HPDE6-E6E7 (cell line): ENCODE measurements around the gene ABCC3.
A peak's percentile ranks its signal among the peaks of the same experiment; 100 is the strongest.

ENCODE experiments used
- DNase-seq: peaks from one replicate; pipeline ENCODE4 v3.0.0; 2011; ENCODE audit warnings: missing footprints; ENCODE audit errors: extremely low spot score

The ABCC3 gene

DNA sequence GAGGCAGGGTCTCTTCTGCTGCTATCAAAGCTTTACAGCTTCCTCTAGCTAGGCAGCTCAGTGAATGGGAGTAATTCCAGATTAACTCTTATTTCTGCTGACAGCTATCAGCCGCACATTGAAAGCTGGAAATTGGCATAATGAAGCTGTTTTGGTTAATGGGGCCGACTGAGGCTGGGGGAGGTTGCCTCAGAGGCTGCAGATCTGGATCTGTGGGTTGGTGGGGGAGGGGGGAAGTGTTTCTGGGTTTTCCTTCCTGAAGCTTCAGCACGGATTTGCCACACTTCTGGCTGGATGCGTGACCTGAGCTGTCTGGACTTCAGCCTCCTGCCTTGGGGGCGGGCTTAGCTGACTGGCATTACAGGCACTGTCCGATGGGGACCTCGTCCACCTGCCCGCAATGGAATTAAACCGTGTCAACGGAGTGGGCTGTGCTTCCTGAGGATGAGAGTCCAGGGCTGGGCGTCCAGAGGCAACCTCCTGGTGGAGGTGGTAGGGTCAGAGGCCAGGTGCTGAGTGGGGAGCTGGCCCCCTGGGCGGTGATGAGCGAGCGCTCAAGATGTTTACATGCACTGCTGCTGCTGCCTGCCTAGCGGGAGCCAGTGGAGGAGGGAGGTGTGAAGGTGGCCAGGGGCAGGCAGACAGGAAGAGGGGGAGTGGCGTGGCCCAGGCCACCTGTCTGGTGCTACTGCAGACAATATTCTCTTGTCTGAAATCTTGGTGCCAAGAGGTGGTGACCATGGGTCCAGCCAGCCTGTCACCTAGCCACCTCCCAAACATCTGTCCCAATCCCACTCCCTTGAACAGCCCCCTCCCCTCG, 6.7 kb upstream of the ABCC3 start:
- DNase-seq: no peak

DNA sequence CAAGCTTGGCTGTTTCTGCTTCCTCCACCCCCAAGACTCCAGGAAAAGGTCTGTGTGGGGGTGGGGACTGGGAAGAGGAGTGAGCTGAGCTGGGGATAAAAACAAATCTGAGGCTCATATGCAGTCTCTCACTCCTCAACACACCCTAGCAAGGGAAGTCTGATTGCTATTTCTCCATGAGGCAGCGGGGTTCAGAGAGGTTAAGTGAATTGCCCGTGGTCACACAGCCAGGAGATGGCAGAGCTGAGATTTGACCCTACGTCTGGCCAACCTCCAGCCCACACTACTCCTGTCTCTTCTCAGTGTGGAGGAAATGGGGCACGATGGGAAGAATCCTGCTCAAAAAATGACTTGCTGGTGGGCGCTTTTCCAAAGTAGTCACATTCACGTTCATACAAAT, 4.8 kb upstream of the ABCC3 start:
- no peak for DNase-seq

DNA sequence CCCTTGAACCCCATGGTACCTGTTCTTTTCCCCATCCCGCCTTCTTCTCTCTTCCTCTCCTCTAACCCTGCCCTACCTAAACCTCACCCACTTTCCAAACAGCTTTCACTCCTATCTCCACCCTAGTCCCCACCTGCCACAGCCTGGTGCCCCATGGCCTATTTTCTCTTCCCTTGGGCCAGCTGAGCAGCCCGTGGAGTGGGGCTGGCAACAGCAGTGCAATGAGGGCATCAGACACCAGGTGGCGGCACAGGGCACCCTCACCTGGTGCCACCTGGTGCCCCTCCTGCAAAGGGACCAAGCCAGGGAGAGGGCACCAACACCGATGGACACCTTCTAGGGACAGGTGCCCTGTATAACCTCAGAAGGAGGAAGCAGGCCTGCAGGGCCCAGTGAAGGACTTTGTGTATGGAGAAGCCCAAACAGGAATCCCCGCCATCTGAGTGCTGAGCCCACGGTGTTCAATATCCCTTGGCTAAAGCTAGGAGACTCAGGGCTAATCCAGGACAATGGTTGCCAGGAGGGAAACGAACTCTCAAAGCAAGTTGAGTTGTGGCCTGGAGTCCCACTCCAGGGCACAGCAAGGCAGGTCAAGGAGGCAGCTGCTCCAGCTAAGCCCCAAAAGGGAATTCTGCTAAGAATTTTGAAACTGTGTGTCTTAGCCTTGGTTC, 4.0 kb upstream of the ABCC3 start:
- peak; percentile 91 for DNase-seq

DNA sequence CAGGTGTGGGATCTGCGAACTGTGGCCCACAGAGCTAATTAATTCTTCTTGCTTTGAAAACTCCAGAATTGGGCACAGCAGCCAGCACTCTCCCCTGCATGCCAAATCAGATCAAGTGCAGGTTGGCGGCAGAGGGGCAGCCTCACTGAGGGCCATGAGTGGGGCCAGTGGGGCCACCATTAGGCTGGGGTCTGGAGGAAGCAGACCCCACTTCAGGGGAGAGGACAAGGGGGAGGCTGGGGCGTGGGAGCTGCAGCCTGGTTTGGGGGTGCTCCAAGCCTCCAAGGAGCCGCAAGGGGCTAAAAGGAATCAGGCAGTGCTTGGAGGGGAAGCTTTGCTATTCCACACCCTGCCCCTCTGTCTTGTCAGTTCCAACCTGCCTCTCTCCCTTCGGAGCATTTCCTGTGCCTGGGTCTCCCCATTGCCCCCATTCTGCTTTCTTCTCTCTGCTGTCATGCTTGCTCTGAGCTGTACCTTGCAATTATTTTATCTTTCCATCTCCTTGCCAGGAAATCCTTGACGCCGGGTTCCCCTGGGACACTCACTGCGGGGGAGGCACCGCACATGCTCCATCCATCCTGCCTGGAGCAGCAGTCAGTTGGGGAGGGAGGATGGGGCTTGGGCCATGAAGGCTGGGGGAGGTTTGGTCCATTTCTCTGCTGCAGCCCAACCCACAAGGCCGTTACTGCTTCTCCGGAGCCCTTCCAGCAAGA, 3.3 kb upstream of the ABCC3 start:
- no peak for DNase-seq

DNA sequence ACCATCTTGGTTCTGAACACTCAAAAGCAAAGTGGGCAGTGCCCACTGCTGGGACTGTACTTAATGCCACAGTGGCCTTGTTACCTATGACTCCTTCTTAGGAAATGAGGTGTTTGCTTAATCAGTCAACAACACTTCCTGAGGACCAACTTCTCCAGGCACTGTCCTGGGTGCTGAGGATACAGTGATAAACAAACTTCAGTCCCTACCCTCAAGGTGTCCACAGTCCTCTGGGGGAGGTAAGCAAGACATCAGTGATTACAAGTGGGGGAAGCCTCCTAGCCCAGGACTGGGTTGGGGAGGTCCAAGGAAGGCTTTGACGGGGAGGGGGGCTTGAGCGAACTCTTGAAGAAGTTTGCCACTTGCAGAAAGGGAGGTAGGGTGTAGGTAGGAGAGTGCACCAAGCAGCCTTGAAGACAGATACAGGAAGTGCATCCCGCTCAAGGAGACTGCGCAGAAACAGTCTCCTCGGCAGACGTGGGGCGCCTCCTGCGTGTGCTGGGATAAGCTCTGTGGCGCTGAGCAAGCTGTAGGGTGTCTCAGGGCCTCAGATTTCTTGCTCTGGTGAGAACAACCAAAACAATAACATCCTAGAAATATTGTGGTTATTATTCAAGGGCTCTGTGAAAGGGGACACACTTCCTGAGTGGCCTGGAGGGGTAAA, 2.6 kb upstream of the ABCC3 start:
- DNase-seq: no peak

DNA sequence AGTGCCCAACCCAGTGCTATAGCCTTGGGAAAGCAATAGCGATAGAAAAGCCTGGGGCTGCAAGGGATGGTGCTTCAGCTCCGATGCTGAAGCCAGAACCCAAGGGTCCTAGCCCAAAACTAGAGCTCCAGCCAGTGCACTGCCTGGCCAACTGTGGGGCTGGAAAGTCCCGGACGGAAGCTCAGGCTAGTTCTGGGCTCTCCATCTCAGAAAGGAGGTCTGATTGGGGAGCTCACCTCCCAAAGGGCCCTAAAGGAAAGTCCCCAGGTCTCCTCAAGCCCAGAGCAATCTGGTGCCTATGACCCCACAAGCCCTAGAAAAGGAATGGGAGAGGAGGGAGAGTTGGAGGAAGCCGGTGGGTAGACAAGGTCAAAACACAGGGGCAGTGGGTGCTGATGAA, 2.0 kb upstream of the ABCC3 start:
- no peak for DNase-seq

DNA sequence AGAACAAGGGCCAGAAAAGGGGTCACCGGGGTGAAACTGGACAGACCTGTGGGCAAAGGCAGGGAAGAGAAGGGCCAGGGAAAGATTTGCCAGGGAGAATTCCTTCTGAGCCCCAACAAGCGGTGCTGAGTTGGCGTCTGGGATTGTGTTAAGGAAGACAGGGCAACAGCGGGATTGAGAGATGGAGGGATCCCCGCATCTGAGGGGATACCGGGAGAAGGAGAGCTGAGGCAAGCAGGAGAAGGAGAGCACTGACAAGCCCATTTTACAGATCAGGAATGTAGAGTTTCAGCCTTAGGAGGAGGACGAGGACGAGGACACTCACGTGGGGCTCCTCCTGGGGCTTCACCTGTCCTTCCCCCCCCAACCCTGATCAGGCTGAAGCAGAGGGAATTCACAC, 998 bp upstream of the ABCC3 start:
- DNase-seq: no peak

DNA sequence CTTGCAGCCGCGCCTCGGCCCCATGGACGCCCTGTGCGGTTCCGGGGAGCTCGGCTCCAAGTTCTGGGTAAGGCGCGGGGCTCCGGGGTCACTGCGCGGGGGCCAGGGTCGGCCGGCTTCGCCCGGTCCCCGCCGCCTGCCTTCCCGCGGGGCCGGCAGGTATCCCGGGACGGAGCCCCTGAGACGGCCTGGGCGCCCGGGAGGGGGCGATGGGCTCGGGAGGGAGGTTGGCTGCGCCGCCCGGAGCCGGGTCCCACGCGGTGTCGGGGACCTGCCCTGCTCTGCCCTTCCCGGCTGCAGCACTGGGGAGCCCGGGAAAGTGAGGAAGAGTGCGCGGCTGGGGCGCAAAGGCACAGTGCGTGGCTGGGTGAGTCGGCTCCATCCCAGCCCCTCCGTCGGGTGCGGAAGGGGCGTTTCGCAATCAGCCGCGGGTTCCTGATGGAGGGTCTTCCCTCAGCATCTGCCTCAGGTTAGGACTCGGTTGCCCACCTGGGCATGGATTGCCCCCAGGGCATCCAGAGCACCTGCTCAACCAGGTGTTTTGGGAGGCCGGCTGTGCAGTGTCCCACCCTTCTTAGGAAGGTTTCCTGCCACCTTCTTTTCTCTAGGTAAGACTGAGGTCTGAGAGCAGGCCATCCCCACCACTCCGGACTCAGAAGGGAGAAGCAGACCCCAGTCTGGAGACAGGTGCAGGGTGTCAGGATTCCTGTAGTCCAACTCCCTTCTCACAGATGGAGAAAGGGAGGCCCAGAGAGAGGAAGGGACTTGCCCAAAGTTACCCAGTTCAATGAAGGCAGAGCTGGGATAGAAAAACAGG, 442 bp downstream of the ABCC3 start:
- no peak for DNase-seq

DNA sequence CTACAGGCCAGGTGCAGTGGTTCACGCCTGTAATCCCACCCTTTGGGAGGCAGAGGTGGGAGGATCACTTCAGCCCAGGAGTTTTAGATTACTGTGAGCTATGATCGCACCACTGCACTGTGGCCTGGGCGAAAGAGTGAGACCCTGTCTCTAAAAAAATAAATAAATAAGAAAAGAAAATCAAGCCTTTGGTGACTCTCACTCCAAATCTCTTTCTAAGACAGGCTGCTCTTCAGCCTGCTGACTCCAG, 976 bp downstream of the ABCC3 start:
- no peak for DNase-seq

DNA sequence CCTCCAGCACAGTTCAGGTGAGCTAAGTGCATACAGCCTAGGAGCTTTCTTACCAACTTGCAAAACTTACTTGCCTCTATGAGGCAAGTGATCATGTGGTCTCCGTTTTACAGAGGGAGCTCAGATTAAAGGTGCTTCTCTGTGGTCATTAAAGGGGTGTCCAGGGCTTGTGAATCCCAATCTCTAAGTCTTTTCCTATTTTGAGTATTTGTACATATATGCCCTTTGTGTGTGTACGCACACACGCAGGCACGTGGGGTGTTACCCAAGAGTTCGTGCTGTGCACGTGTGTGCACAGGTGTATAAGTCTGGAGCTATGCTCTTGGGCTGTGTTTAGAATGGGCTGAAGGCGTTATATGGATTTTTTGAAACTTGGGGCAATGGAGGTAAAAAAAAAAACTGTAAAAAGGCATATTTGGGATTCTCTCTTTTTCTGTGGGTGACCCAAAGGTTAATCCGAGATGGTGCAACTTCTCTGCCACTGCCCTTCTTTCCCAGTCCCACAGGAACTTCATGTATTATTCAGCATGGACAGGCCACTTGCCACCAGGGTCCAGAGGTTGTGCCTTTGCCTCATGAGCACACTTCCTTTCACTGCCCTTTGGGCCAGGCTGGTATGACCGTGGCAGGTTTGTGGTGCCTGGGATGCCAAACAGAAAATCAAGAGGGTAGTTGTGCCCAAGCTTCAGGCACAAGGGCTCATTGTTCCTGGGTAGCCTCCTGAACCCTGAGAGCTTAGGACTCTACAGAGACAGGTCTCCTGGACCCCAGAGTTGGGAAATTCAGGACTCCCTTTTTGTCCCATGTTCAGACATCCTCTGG, 1.5 kb downstream of the ABCC3 start:
- no peak for DNase-seq

DNA sequence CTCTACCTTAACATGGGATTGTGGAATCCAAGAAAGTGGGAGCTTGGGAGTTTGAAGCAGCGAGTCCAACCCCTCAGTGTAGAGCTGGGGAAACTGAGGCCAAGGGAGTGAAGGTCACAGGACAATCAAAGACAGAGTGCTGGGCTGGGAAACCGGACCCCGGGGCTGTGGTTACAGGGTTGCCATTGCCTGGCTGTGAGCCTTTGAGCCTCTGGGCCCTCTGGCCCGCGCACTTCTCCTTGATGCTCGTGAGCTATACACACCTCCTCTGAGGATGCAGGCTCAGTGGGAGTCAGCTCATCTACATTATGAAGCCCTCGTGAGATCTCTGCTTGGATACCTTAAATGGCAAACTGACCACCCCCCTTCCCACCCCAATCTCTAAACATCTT, 2.1 kb downstream of the ABCC3 start:
- no peak for DNase-seq

DNA sequence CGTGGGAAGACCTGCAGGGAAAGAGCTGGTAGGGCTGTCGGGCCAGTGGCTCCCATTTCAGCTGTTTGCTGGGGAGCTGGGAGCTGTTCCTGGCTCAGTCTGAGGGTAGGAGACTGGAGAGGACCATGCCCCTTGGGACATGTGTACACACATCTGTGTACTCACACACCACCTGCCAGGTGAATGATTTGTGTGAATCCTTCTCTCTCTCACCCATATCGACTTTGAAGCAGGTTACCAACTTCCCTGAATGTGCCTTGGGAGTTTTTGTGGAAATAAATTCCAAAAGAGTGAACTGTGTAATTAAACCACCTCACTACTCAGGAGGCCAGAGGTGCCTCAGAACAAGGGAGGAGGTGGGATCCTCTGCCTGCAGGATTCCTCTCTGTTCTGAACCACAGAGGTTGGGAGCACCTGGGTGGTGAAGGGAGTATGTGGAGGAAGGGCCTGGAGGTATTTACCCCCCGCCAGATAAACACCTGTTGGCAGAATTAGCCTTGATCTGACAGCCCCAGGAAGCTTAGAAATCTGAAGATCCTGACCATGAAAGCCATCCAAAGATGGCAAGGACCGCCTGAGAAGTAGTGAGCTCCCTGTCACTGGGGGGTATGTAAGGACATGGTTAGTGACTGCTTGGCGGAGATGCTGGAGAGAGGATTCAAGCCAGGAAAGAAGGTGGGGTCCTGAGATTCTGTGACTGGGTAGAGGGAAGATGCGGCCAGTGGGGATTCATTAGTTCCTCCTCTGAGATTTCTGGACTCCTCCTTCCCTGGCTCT, 3.3 kb downstream of the ABCC3 start:
- DNase-seq: no peak

DNA sequence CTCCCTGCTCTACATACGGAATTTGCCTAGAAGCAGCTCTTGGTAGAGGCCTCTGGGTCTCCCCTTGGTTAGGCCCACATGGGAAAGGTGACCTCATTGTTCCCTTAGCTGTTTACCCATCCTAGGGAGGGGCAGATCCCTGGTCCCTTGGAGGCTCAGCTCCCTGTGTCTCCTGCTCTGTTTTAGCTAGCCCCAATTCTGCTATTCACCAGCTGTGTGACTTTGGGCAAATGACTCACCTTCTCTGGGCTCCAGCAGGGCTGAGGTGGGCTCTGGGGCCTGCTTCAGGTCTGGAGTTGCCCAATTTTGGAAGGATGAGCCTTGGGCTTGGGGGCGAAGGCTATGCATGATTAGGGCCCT, 3.9 kb downstream of the ABCC3 start:
- DNase-seq: no peak

DNA sequence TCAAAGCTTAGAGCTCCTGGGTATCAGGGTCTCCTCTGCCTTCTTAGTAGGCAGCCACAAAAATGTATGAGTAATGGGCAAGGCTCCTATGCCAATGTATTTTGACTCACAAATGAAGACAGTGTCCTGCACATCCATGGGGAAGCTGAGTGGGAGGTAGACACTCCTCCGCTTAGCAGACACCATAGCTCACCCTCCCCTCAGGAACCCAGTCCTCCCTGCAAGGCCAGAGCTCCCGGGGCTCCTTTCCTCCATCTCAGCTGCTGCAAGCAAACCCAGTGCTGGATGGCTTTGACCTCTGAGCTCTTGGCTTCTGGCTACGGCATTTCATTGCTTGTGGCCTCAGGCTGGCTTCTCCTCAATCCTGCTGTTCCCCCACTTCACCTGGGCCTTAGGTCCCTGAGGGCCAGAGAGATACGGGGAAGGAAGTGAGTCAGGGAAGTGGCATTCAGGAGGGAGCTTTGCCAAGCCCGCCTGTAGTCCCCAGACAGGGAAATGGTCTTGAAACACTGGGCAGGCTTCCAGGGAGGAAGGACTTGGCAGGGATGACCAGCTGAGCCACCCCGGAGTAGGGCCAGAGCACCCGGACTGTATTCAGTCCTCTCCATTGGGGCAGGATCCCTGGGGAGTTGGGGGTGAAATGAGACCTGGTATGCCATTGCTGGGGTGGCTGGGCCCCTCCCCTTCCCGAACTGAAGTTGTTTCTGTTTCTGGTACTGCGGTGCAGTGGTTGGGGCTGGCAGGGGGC, 4.5 kb downstream of the ABCC3 start:
- DNase-seq: peak; percentile 86

DNA sequence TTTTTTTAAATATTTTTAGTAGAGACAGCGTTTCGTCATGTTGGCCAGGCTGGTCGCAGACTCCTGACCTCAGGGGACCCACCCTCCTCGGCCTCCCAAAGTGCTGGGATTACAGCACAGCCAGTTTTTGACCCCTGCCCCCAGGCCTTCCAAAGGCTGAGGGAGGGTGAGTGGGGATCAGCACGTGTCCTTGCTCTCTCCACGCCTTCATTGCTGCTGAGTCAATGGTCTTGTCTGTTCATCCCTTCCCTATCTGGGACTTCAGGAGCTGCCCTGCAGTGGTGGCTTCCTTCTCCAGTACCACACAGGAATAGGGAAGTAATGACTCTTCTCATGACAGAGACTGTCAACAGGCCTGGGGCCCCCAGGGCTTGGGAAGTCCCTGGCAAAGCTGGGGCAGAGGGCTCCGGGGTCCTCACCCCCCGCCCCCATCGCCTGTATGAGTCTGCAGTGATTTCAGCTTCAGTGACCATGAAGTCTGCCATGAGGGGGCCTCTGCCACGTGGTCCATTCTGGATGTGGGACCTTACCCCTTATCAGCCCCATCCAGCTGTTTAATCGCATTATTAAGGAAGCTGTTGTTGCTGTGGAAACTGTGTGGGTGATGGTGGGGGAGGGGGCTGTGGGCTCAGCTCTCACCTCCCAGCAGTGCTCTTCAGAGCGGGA, 6.1 kb downstream of the ABCC3 start:
- no peak for DNase-seq

DNA sequence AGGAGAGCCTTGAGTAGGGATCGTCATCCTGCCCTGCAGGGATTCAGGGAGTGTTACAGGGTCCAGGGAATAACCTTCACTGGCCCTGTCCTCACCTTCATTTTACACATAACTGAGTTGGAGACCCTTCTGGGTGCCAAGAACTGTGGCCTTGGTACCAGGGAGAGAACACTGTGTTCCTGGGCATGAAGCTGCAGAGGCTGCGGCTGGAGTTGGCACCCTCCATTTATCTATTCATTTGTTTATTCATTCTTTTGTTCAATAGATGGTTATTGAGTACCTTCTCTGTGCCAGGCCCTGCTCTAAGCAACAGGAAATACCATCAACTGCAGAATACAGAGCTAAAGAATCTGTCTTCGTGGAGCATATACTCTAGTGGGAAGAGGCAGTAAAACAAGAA, 6.7 kb downstream of the ABCC3 start:
- DNase-seq: no peak

DNA sequence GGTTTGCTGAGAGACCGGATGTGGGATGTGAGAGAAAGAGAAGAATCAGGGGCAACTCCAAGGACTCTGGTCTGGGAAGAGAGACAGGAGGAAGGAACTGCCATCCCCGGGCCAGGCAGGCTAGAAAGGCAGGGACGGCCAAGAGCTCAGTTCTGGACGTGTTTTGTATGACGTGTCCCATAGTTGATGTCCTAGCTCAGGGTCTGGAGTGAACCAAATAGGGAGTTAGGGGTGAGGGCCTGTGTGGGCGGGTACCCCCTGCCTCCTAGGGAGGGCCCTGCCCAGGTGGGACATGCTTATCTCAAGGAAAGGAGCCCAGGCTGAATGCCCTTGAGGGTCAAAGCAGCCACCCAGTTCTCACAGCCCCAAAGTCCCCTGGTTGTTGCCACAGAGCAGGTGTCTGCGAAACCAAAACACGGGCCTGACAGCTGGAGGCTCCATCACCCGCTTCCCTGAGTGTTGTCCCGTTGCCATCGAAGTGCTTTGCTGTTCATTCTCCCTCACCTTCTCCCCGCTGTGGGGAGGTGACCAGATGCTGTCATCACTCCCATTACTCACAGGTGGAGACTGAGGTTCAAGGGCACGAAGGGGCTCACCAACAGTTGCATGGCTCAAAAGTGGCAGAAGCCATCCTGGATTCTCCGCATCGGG, 7.5 kb downstream of the ABCC3 start:
- DNase-seq: no peak
